GM19025 (cell line): ENCODE measurements around the gene OXA1L.
"Not testable (repeated sequence)": the region's sequence is repeated elsewhere in the genome, so short reads cannot be mapped to it uniquely, and the experiment has no call there.

Source experiments
- ATAC-seq: cut with Tn5 transposase; IDR thresholded peaks from one replicate; pipeline ENCODE4 v1.9.1; 2021; ENCODE audit warnings: mild to moderate bottlenecking, low read depth, moderate library complexity; ENCODE audit not compliant: unreplicated experiment

Gene OXA1L

GRCh38 chr14:22797017-22797917, 30.8 kb downstream of the OXA1L start:
- ATAC-seq, result no peak

GRCh38 chr14:22798528-22798927, 32.0 kb downstream of the OXA1L start:
- no peak for ATAC-seq

GRCh38 chr14:22800346-22800745, 33.9 kb downstream of the OXA1L start:
- ATAC-seq, result no peak

- ATAC-seq, result no peak
Measured at GRCh38 chr14:22801716-22802115, 35.2 kb downstream of the OXA1L start.

- ATAC-seq, result peak; percentile 39
Measured at GRCh38 chr14:22802860-22803686, 36.6 kb downstream of the OXA1L start.

- ATAC-seq, result peak; percentile 25
Measured at GRCh38 chr14:22803687-22803974, 37.1 kb downstream of the OXA1L start.

GRCh38 chr14:22805235-22805634, 38.7 kb downstream of the OXA1L start:
- ATAC-seq, result not testable (repeated sequence)

GRCh38 chr14:22807432-22808087, 41.1 kb downstream of the OXA1L start:
- ATAC-seq, result no peak

GRCh38 chr14:22808388-22809209, 42.1 kb downstream of the OXA1L start:
- ATAC-seq, result no peak

- ATAC-seq, result no peak
Measured at GRCh38 chr14:22811722-22812121, 45.2 kb downstream of the OXA1L start.

GRCh38 chr14:22812744-22813143, 46.3 kb downstream of the OXA1L start:
- ATAC-seq, result no peak

- ATAC-seq, result no peak
Measured at GRCh38 chr14:22813145-22813544, 46.7 kb downstream of the OXA1L start.

GRCh38 chr14:22814373-22814772, 47.9 kb downstream of the OXA1L start:
- no peak for ATAC-seq

GRCh38 chr14:22814941-22815713, 48.6 kb downstream of the OXA1L start, which contains the start of gene SLC7A7:
SLC7A7 (minus strand) TSS chr14:22815435; CDS start chr14:22813398, 2,037 bp downstream.
- no peak for ATAC-seq

- no peak for ATAC-seq
Measured at GRCh38 chr14:22819151-22819988, 52.9 kb downstream of the OXA1L start.

- ATAC-seq, result no peak
Measured at GRCh38 chr14:22820731-22821130, 54.2 kb downstream of the OXA1L start.

GRCh38 chr14:22821193-22822015, 54.9 kb downstream of the OXA1L start:
- no peak for ATAC-seq
